Neural progenitor cell (in vitro differentiated cells): Measurements from ENCODE around the gene XRCC2. TPM values are rescaled to one million over a fixed set of nuclear protein-coding genes. Genes with fewer than 3 reads are reported as not detected.

Source experiments
- DNase-seq: peaks from one replicate; pipeline ENCODE4 v3.0.0-alpha.2; 2016; ENCODE audit warnings: low spot score
- H2AFZ ChIP-seq: fragments of 200-600 bp; sonication (generic); replicated peaks from 2 replicates; pipeline ENCODE4 v1.6.1; 2016; ENCODE audit warnings: antibody characterized with exemption
- H3F3A ChIP-seq: fragments of 200-600 bp; sonication (generic); 2 replicates; pipeline ENCODE4 v1.6.1; 2016; ENCODE audit warnings: antibody characterized with exemption, low read depth
- H3K27ac ChIP-seq: fragments of 200-600 bp; sonication (generic); 2 replicates; pipeline ENCODE4 v1.5.1; 2016; ENCODE audit warnings: mild to moderate bottlenecking
- H3K27me3 ChIP-seq: fragments of 200-600 bp; sonication (generic); 2 replicates; pipeline ENCODE4 v1.6.1; 2016; ENCODE audit warnings: mild to moderate bottlenecking, moderate library complexity
- H3K36me3 ChIP-seq: fragments of 200-600 bp; sonication (generic); 2 replicates; pipeline ENCODE4 v1.5.1; 2016
- H3K4me1 ChIP-seq: fragments of 200-600 bp; sonication (generic); 2 replicates; pipeline ENCODE4 v1.6.1; 2016; ENCODE audit warnings: mixed run types
- H3K4me2 ChIP-seq: fragments of 200-600 bp; sonication (generic); 2 replicates; pipeline ENCODE4 v1.6.1; 2016
- H3K4me3 ChIP-seq: fragments of 200-600 bp; sonication (generic); 2 replicates; pipeline ENCODE4 v1.5.1; 2016
- H3K79me2 ChIP-seq: fragments of 200-600 bp; sonication (generic); 2 replicates; pipeline ENCODE4 v1.6.1; 2016; ENCODE audit warnings: low read depth
- H3K9ac ChIP-seq: fragments of 200-600 bp; sonication (generic); 2 replicates; pipeline ENCODE4 v1.6.1; 2016
- H3K9me3 ChIP-seq: fragments of 200-600 bp; sonication (generic); 2 replicates; pipeline ENCODE4 v1.5.1; 2016; ENCODE audit warnings: low read depth
- H4K20me1 ChIP-seq: fragments of 200-600 bp; sonication (generic); 2 replicates; pipeline ENCODE4 v1.6.1; 2016; ENCODE audit warnings: low read depth
- H3K27ac Mint-ChIP-seq: 3 replicates; pipeline ENCODE4 v1.8.0; 2021; ENCODE audit warnings: mixed read lengths
- H3K27me3 Mint-ChIP-seq: 2 replicates; pipeline ENCODE4 v1.8.0; 2022; ENCODE audit warnings: low read depth, mild to moderate bottlenecking, inconsistent platforms, moderate library complexity, mixed read lengths; ENCODE audit not compliant: insufficient read depth
- H3K36me3 Mint-ChIP-seq: 3 replicates; pipeline ENCODE4 v1.8.0; 2021; ENCODE audit warnings: mixed read lengths
- H3K4me1 Mint-ChIP-seq: 3 replicates; pipeline ENCODE4 v1.8.0; 2021; ENCODE audit warnings: mixed read lengths
- H3K4me3 Mint-ChIP-seq: 3 replicates; pipeline ENCODE4 v1.8.0; 2021; ENCODE audit warnings: mild to moderate bottlenecking, moderate library complexity, mixed read lengths
- H3K9me3 Mint-ChIP-seq: 3 replicates; pipeline ENCODE4 v1.8.0; 2020; ENCODE audit warnings: mixed read lengths
- EZH2 ChIP-seq: fragments of 200-600 bp; sonication (generic); IDR thresholded peaks from 2 replicates; pipeline ENCODE4 v1.6.1; 2017; ENCODE audit warnings: antibody characterized with exemption, mild to moderate bottlenecking, moderate library complexity
- EZH2phosphoT487 ChIP-seq: fragments of 200-600 bp; sonication (generic); IDR thresholded peaks from 2 replicates; pipeline ENCODE4 v1.6.1; 2017; ENCODE audit warnings: antibody characterized with exemption
- total RNA-seq: library from RNA; depleted of rRNA; stranded (reverse); fragments of >200 nt; gene quantifications from 2 replicates; pipeline ENCODE4 v1.2.3, GENCODE V29; 2015; ENCODE audit warnings: low replicate concordance
- TF ChIP-seq, protein P1 (sequence below): fragments of 200-600 bp; sonication (generic); IDR thresholded peaks from 2 replicates; pipeline ENCODE4 v1.5.1; 2017; ENCODE audit warnings: antibody characterized with exemption, mild to moderate bottlenecking

Gene XRCC2
- total RNA-seq, 1 donor from 2014 or later = 51.6 TPM

GRCh38 chr7:152683297-152683696 is 7.4 kb upstream of the XRCC2 start:
- H3K4me3 Mint-ChIP-seq = no peak overlapping the region
- no peaks in the 10 kb centered on the region for H3K79me2 ChIP-seq
- no peak for DNase-seq
- no peaks in the 10 kb centered on the region for H3K36me3 ChIP-seq
- no peak overlapping the region for H3K27ac ChIP-seq
- H3K4me1 ChIP-seq = no peaks in the 10 kb centered on the region
- H3K4me2 ChIP-seq = no peak overlapping the region
- H3K9ac ChIP-seq = no peak overlapping the region
- H3K9me3 Mint-ChIP-seq = peaks cover 3% of the 10 kb centered on the region
- no peaks in the 10 kb centered on the region for H3K9me3 ChIP-seq
- H4K20me1 ChIP-seq = no peaks in the 10 kb centered on the region
- no peaks in the 10 kb centered on the region for H3K36me3 Mint-ChIP-seq
- H2AFZ ChIP-seq = peak overlapping the region; percentile 17
- no peaks in the 10 kb centered on the region for H3K4me1 Mint-ChIP-seq
- TF ChIP-seq, protein P1, sequence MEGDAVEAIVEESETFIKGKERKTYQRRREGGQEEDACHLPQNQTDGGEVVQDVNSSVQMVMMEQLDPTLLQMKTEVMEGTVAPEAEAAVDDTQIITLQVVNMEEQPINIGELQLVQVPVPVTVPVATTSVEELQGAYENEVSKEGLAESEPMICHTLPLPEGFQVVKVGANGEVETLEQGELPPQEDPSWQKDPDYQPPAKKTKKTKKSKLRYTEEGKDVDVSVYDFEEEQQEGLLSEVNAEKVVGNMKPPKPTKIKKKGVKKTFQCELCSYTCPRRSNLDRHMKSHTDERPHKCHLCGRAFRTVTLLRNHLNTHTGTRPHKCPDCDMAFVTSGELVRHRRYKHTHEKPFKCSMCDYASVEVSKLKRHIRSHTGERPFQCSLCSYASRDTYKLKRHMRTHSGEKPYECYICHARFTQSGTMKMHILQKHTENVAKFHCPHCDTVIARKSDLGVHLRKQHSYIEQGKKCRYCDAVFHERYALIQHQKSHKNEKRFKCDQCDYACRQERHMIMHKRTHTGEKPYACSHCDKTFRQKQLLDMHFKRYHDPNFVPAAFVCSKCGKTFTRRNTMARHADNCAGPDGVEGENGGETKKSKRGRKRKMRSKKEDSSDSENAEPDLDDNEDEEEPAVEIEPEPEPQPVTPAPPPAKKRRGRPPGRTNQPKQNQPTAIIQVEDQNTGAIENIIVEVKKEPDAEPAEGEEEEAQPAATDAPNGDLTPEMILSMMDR = no peak
- TF ChIP-seq EZH2phosphoT487 = no peak
- no peak for TF ChIP-seq EZH2
- H3K27ac Mint-ChIP-seq = no peak overlapping the region
- H3F3A ChIP-seq = no peaks in the 10 kb centered on the region
- H3K4me3 ChIP-seq = no peak overlapping the region
- H3K27me3 ChIP-seq = no peaks in the 10 kb centered on the region
- H3K27me3 Mint-ChIP-seq = peaks cover 2% of the 10 kb centered on the region

DNA sequence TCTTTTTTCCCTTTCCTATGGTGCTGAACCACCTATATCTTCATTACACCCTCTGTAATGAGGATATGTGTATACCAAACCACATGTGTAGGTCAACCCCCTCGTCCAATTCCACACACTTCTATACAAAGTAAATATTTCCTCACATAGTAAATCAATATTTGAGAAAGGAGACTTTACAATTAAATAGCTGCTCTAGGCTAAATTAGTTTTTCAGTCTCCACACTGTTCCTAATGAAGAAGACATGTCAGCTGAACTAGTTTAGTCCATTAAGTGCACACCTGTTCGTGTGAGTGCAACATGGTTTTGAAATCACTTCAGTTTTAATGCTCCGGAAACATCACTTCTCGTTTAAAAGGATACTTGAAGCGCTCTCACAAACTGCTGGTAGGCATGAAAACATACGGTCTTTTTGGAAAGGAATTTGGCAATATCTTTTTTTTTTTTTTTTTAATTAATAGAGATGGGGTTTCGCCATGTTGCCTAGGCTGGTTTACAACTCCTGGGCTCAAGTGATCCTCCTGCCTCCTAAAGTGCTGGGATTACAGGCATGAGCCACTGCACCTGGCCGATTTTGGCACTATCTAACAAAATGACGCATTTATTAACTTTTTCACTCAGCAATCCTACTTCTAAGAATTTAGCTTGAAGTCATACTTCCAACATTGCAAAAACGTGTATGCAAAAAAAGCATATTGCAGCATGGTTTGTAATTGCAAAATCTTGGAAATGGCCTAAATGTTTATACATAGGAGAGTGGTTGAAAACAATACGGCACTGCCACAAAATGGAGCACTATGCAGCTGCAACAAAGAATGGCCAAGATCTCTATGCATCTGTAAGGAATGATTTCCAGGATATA is 2.1 kb upstream of the XRCC2 start:
- no peaks in the 10 kb centered on the region for H3K27me3 ChIP-seq
- peaks cover 6% of the 10 kb centered on the region for H3K4me1 ChIP-seq
- H3K36me3 Mint-ChIP-seq = peaks cover 2% of the 10 kb centered on the region
- DNase-seq = no peak
- no peak overlapping the region for H3K27ac ChIP-seq
- H3K9me3 Mint-ChIP-seq = peaks cover 3% of the 10 kb centered on the region
- H3K4me2 ChIP-seq = no peak overlapping the region
- peaks cover 29% of the 10 kb centered on the region for H3K79me2 ChIP-seq
- H3K4me1 Mint-ChIP-seq = peaks cover 8% of the 10 kb centered on the region
- H2AFZ ChIP-seq = no peak overlapping the region
- H3F3A ChIP-seq = peaks cover 8% of the 10 kb centered on the region
- H3K27ac Mint-ChIP-seq = no peak overlapping the region
- no peaks in the 10 kb centered on the region for H3K36me3 ChIP-seq
- H3K4me3 Mint-ChIP-seq = peak overlapping the region; percentile 52
- TF ChIP-seq, protein P1 = no peak
- TF ChIP-seq EZH2 = no peak
- TF ChIP-seq EZH2phosphoT487 = no peak
- H4K20me1 ChIP-seq = peaks cover 7% of the 10 kb centered on the region
- H3K9me3 ChIP-seq = no peaks in the 10 kb centered on the region
- H3K27me3 Mint-ChIP-seq = peaks cover 6% of the 10 kb centered on the region
- no peak overlapping the region for H3K4me3 ChIP-seq
- no peak overlapping the region for H3K9ac ChIP-seq

- Histone ChIP-seq H4K20me1 (peaks cover 33% of the 10 kb centered on the region), H2AFZ (peak overlapping the region; percentile 91), H3K4me1 (peaks cover 6% of the 10 kb centered on the region), H3K79me2 (peaks cover 58% of the 10 kb centered on the region), H3K9me3 (no peaks in the 10 kb centered on the region), H3K27me3 (no peaks in the 10 kb centered on the region), H3K4me2 (peak overlapping the region; percentile 93), H3K27ac (peak overlapping the region; percentile 66), H3K9ac (peak overlapping the region; percentile 81), H3K36me3 (no peaks in the 10 kb centered on the region), H3K4me3 (peak overlapping the region; percentile 78), H3F3A (peaks cover 8% of the 10 kb centered on the region)
- Mint-ChIP-seq H3K27me3 (peaks cover 4% of the 10 kb centered on the region), H3K9me3 (peaks cover 3% of the 10 kb centered on the region), H3K4me3 (peak overlapping the region; percentile 98), H3K36me3 (peaks cover 11% of the 10 kb centered on the region), H3K4me1 (peaks cover 8% of the 10 kb centered on the region), H3K27ac (no peak overlapping the region)
- TF ChIP-seq EZH2 (no peak), EZH2phosphoT487 (no peak)
- TF ChIP-seq, protein P1 = no peak
- peak; percentile 36 for DNase-seq
Observed at GRCh38 chr7:152674860-152675758, 832 bp downstream of the XRCC2 start.
